Endothelial cell of hepatic sinusoid (primary cell): Measurements from ENCODE around the gene BTBD9.

Experiments used
- in situ Hi-C: cut with HindIII; loops from 2 replicates; pipeline ENCODE4 v1.10.0; 2017; ENCODE audit warnings: low sequenced_read_pairs

The BTBD9 gene

DNA sequence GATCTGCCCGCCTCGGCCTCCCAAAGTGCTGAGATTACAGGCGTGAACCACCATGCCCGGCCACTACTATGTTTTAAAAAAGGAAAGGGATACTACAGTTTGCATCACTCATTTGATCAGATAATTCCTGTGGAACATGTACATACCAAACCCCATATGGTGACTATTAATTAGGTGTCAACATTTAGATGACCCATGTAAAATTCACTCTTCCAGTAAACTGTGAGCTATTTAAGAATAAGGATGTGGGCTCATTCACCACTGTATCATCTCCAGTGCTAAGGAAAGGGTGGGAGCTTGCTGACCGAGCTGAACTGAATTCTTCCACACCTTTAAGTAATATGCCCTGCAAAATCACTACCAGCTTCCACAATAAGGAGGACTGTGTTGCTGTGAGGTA, 127.5 kb downstream of the BTBD9 start:
- in situ Hi-C loops, result no loop called here

DNA sequence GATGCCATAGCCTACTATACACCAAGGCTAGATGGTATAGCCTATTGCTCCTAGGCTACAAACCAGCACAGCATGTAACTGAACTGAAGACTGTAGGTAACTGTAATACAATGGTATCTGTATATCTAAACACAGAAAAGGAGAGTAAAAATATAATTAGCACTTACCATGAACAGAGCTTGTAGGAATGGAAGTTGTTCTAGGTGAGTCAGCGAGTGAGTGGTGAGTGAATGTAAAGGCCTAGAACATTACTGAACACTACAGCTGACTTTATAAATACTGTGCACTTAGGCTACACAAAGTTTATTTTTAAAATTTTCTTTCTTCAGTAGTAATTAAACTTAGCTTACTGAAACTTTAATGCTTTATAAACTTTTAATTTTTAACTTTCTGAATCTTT, 129.5 kb downstream of the BTBD9 start:
- in situ Hi-C loops, result no loop called here

DNA sequence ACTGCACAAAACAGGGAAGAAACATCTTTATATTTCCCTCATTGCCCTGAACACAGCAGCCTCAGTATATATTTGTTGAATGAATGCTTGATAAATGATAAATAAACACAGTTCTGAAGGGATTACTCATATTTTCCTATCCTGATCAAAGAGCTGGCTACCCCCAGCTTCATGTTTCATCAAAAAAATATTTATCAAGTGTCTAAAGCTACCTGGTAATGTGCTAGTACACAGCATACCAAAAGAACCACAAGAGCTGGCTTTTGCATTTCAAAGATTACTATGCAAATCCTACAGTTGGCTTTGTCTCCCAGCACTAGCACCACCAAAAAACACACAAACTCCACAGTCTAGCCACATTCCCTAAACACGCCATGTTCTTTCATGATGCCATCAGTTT, 130.0 kb downstream of the BTBD9 start:
- in situ Hi-C loops, result no loop called here

DNA sequence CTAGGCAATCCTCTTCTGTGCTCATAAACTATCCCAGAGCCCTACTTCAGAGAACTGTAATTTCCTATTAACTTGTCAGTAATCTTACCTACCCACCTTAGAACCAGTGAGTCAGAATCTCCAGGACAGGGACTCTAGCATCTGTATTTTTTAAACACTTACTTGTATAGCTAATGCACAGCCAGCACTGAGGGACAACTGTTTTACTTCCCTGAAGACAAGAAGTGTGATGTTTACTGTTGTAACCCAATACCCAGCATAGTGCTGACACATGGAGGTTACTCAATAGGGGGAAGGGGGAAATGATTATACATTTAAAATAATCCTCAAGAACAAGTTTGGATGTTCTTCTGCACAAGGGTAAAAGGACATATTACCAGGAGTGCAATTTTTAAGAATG, 130.8 kb downstream of the BTBD9 start:
- in situ Hi-C loops, result no loop called here

DNA sequence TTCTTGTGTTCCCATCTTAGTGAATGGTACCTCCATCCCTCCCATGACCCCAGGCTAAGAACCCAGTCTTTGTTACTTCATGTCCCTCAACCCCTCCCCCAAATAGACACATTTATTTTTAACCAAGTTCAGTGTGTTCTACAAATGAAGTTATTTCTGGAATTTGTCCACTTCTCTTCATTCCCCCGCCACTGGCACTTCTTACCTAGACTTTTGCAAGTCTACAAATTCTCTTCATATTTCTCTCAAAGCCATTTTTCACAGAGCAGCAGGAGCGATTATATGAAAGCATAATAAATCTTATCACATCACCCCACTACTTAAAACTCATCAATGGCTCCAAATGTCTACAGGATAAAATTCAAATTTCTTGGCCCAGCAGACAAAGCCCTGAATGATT, 131.4 kb downstream of the BTBD9 start:
- in situ Hi-C loops, result no loop called here

DNA sequence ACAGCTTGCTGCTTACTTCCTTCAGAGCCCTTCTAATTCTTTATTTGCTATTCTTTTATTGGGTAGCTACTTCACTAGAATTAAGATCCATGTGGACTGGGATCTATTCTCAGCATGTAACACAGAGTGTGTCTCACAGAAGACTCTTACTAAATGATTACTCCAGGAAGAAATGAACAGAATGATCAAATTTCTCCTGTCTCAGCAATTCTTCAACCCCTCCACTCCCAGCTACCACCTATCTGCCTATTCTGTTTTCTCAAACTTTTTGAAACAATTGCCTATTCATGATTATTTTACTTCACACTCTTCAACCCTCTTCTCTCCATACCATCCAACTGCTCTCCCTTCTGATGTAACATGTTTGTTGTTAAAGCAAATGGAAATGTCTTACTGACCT, 132.6 kb downstream of the BTBD9 start:
- in situ Hi-C loops, result no loop called here

DNA sequence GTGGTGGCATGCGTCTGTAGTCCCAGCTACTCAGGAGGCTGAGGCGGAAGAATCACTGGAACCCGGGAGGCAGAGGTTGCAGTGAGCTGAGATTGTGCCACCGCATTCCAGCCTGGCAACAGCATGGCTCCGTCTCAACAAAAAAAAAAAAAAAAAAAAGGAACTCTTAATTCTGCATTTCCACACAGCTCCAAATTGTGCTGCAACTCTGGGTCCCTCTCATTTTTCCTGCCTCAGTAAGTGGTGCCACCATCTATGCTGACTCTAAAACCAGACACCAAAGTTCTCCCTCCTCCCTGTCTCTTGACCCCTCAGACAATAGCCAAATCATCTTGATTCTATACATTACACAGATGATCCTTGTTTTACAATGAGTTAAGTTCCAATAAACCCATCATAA, 133.9 kb downstream of the BTBD9 start:
- in situ Hi-C loops, result no loop called here

DNA sequence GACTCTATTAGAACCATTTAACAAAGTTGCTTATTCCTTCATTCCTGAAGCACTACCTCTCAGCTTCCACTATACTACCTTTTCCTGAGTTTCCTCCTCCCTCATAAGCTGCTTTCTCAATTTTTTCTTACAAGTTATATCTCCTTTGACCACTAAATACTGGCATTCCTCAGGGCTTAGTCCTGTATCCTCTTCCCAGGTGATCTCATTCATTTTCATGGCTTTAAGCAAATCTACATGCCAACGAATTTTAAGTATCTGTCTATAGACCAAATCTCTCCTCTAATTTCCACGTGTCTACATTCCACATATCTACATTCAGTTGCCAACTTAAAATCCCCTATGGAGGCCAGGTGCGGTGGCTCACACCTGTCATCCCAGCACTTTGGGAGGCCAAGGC, 134.7 kb downstream of the BTBD9 start:
- in situ Hi-C loops, result no loop called here

DNA sequence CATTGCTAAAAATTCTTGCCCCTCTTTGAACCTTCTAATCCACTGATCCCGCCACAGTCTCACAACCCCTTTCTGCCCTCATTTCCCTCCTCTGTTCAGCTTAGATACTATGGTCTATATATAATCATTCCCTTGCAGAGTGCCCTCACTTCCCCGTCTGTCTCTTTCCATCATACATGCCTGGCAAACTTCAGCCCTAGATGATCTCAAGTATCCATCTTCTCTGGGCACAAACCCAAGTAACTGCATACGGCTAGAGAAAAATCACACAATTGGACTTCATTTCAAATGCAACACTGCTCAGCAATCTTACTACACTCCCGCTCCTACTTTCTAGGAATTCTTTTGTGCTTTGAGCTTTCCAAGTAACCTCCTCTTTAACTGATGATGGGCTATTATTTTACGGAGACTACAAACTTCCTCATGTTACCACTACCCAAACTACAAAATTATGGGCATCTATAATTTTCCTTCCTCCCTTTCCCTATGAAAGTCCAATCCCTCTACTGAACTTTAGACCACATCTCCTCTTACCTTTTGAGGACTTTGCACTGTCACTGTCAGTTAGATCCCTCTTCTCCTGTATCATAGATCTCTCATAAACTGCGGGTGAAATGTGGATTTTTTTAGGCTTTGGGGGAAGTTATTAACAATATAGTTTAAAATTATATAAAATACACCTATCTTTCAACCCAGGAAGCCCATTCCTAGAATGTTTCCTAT, 135.6 kb downstream of the BTBD9 start:
- in situ Hi-C loops, result no loop called here

DNA sequence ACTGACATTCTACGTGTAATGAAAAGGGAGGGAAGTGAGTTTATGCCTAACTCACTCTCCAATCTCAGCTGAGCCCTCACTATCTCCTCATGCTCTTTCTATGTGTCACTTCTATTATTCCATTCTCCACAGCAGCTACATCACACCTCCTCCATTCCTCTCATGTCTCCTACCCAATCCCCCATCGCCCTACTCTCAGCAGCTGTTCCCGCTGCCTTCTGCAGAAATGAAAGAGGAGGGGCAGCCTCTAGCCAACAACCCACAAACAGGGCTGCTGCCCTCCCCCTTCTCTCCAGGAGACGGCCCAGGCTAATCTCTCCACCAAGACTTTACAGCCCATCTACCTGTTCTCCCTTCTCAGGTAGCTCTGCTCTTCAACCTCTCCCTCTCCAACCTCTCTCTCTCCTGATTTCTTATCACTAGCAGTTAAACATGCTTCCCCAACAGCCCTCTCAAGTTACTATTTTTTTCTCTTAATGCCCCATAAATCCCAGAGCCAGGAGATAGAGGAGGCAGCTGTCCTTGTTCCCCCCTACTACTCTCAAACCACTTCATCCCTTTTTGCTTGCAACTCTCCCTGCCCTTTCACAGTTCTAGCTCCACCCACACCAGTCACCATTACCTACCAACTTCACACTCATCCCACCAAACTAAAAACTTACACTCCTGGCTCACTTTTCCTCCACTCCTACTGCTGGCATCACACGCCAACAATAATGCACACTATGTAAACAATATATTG, 136.5 kb downstream of the BTBD9 start:
- in situ Hi-C loops, result no loop called here

DNA sequence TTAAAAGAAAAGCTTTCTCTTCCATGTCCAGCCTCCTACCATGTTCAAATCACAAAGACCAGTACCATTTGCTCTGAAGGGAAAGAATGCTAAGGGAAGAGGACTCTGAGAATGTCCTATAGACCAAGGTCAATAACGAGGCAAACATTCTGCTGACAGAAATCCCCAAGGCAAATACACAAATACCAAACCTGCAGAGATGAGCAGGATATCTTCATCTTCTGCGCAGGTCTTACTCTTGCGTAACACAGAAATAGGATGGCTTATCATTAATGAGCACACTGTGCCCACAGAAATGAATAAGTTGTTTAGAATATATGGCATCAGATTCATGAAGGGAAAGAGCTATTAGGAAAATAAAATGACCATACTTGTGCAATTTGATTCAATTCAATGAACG, 137.3 kb downstream of the BTBD9 start:
- in situ Hi-C loops, result no loop called here

DNA sequence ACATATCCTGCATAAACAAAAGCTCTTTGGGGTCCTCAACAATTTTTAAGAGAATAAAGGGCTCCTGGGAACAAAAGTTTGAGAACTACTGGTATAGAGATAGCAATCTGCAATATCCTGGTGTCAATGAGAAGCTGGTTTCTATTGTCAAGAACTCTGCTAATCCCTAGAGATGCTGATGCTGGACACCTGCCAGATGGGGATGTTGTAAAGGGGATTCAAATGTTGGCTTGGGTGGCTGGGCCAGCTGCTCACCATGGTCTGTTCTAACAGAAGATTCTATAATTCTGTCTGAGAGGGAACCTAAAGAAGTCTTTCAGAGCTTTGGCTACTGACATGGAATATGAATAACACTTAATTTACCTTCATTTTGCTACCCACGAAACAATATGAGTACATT, 137.8 kb downstream of the BTBD9 start:
- in situ Hi-C loops, result no loop called here

DNA sequence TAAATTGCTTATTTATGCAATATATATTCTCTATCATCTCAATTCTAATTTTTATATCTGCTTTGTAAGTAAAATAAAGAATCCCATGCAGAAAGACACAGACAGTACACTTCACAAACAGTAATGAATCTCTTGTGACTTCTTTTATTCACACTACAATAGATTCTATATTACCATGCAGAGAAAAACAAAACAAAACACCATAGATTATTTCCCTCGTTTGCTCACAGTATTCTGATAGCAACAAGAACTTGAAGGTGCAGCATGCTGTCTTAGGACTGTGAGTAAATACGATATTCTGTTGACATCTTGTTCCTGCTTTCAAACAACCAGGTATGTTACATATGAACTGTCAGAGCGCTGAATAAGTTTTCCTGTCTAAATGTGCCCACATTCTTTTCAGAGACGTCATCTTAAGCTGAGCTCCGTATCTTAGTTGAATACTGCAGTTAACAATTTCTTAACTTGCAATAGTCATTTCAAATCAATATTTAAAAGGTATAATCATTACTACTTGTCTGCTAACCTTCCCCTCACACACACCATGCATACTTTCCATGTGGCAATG, 140.1 kb downstream of the BTBD9 start:
- in situ Hi-C loops, result no loop called here

DNA sequence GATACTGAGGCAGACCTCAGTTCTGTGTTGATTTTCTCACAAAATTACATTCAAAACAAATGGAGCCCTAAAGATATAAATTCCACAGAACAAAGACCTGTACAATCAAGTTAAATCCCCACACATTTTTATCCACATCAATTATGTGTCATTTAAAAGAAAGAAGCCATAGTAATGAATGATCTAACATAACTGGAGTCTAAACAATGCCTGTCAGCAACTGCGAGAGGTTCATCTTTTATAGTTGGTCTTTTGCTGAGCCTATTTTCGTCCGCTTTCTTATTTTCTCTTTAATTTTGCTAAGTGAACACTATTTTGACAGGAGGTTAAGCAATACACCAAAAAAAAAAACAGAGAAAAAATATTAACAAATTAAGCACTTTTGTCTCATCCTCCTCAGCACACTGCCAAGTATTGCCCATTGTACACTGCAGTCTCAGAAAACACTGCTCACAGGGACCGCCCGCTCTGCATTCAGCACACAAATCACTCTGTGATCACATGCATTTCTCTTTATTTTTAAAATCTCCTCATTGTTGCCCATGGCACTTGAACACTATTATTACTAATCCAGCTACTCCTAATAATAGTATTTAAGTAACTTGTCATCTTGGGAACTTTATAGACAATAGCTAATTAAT, 140.8 kb downstream of the BTBD9 start:
- in situ Hi-C loops, result no loop called here

DNA sequence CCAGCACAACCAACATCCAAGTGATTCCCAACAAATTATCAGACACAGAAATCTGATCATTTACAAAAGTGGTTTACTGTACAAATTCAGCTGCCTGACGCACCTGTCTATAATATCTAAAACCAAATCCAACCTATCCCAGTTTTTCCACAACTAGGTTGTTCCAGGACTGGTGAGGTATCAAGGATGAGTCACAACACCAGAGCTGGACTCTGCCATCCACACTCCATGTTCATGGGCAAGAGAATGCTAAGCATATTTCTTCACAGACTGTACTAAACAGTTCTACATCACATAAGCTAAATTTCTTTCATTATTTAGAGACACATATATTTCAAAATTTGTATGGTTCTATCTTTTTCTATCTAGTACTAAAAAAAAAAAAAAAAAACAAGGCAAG, 141.6 kb downstream of the BTBD9 start:
- in situ Hi-C loops, result no loop called here

DNA sequence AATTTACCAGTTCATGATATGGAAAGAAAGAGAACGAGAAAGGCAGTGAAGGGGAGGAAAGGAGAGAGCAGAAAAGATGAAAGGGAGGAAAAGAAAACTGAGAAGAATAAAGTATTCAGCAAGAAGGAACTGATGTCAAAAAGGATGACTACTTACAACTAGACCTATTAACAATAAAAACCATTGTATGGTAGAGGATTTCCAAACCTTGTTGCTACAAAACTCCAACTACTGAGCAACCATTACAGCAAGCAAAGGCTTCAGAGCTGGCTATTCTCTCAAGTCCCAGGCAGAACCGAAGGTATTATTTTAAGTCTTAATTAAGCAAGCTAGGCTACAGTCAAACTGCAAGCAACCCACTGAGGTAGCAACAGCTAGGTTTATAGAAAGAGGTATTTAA, 142.2 kb downstream of the BTBD9 start:
- in situ Hi-C loops, result no loop called here

DNA sequence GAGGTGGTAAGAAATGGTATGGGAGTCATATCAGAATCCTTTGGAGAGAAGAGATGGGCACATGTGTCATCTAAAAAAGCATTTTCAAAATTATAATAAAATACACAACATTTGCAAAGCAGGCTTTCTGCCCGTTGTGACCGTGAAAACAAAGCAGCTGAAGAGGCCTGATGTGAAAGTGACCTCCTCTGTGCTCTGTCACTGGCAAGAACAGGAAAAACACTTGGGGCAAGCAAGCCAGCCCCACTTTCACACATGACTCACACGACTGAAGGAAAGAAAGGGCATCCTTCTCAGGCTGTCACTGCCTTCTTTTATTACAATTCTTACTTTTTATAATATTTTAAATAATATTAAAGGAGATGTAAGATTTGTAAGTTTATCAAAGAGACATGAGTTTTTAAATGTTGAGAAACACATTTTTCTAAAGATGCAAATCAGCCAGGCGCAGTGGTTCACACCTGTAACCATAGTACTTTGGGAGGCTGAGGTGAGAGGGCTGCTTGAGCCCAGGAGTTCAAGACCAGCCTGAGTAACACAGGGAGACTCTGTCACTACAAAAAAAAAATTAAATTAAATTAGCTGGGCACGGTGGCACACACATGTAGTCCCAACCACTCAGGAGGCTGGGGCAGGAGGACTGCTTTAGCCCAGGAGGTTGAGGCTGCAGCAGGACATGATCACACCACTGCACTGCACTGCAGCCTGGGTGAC, 143.7 kb downstream of the BTBD9 start:
- in situ Hi-C loops, result no loop called here

DNA sequence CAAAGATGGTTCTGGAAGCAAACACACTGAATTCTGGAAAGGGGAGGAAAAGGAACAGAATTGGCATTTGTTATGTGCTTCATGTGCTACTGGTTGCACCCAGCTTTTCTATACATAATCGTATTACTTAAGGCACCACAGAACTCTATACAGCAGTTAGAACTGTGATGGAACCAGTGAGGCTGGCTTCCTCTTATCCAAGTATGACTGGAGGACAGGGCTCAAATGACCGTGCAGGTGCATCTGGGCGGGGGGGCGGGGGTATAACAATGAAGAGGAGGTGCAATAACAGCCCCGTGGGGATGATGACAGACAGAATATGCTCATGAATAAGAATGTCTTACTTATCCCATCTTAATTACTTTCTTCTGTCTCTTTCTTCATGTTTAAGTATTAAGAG, 144.2 kb downstream of the BTBD9 start:
- in situ Hi-C loops, result no loop called here

DNA sequence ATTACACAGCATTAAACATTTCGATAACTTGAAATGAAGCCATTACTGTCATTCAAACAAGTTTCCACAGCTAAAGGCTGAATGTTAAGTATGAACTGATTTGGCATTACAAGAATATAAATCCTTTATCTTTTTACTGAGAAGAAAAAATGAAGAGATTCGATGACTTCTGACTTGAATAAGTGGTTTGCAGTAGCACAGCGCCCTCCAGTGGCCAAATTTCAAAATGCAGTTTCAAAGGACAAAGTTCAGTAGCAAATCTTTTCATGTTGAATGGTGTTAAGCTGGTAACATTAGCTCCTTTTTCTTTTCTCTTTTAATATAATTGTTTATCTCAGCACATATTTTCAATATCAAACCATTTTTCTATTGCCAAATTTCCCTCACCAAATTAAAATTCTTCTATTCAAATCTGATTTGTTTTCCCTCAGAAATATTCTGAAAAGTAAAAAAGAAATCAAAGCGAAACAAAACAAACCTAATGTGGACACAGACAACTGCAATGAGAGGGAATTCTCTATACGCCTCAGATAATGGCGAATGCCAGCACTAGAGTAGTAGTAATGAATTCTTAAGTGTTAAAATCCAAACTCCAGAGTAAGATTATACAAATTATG, 145.7 kb downstream of the BTBD9 start:
- in situ Hi-C loops, result no loop called here

DNA sequence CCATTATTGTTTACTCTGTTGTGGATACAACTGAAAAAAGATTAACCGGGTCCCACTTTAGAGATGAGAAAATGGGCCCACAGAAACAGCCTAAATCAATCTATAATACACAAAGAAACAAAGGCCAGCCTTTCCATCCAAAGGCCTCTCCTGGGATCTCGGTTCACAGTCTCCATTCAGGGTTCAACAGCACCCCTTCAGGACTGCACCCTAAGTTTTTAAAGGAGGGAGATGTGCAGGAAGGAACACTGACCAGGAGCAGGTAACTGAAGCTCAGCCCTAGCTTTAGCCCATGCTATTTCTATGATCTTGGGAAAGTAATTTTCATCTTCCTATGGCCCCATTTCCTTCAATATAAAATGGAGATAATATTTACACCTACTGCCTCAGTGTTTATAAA, 147.7 kb downstream of the BTBD9 start:
- in situ Hi-C loops, result no loop called here

DNA sequence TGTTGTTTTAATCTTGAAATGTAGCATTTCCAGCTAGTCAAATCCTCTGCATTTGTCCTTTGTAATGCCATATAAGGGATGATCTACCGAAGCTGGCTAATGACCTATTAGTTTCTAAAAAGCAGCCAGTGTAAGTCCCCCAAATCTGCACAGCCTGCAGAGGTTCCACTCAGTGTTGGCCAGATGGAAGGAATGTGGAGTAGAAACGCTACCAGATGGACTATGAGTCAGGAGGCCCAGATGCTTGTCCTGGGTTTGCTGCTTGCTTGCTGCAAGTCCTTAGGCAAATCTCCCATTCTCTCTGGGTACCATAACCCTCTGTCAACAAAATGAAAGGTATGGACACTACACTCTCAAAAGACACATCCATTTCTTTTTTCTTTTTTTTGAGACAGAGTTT, 149.8 kb downstream of the BTBD9 start:
- in situ Hi-C loops, result no loop called here
